A673 (cell line): ENCODE data around the gene MAP2K6. TPM values are rescaled to one million over a fixed set of nuclear protein-coding genes. Genes with fewer than 3 reads are reported as not detected.

ENCODE experiments used
- BruUV-seq: library from RNA; stranded (reverse); fragments of 400-500 nt; replicated peaks from 2 replicates; lab custom pipeline; 2021; lab: Mats Ljungman, UMichigan
- CTCF ChIA-PET: fragments of 300-600 bp; sonication (Branson Sonifier 250); formaldehyde crosslinking; loops from one replicate; lab custom pipeline; 2022; ENCODE audit warnings: antibody characterized with exemption; lab: Charles Lee
- POLR2A ChIA-PET: fragments of 300-600 bp; sonication (Branson Sonifier 250); formaldehyde crosslinking; loops from one replicate; lab custom pipeline; 2022; ENCODE audit warnings: antibody characterized with exemption; ENCODE audit not compliant: low non-redundant PET; lab: Charles Lee
- DNase-seq: peaks from one replicate; pipeline ENCODE4 v3.0.0-alpha.2; 2015; ENCODE audit warnings: low spot score
- H3K27ac ChIP-seq: fragments of 200-600 bp; sonication (generic); 2 replicates; pipeline ENCODE4 v1.5.1; 2016; ENCODE audit warnings: mixed run types, low read depth, mild to moderate bottlenecking, mixed read lengths, antibody characterized with exemption, low read length; ENCODE audit not compliant: poor library complexity, severe bottlenecking
- H3K27me3 ChIP-seq: fragments of 200-600 bp; sonication (generic); replicated peaks from 2 replicates; pipeline ENCODE4 v1.6.1; 2017; ENCODE audit warnings: mixed run types, low read depth, mild to moderate bottlenecking, mixed read lengths, antibody characterized with exemption, low read length; ENCODE audit not compliant: insufficient read depth, poor library complexity
- H3K36me3 ChIP-seq: fragments of 200-600 bp; sonication (generic); 2 replicates; pipeline ENCODE4 v1.6.1; 2016; ENCODE audit warnings: mixed run types, mild to moderate bottlenecking, mixed read lengths, antibody characterized with exemption, low read length; ENCODE audit not compliant: insufficient read depth, poor library complexity, severe bottlenecking
- H3K4me1 ChIP-seq: fragments of 200-600 bp; sonication (generic); 2 replicates; pipeline ENCODE4 v1.6.1; 2017; ENCODE audit warnings: mixed run types, mild to moderate bottlenecking, mixed read lengths, antibody characterized with exemption, low read length; ENCODE audit not compliant: insufficient read depth, poor library complexity, severe bottlenecking
- H3K4me3 ChIP-seq: fragments of 200-600 bp; sonication (generic); 2 replicates; pipeline ENCODE4 v1.5.1; 2016; ENCODE audit warnings: low read depth, mixed run types, mild to moderate bottlenecking, mixed read lengths, low read length; ENCODE audit not compliant: poor library complexity, severe bottlenecking
- H3K9me3 ChIP-seq: fragments of 200-600 bp; sonication (generic); 2 replicates; pipeline ENCODE4 v1.6.1; 2016; ENCODE audit warnings: mixed run types, low read depth, mild to moderate bottlenecking, mixed read lengths, antibody characterized with exemption, low read length; ENCODE audit not compliant: poor library complexity, severe bottlenecking
- CTCF ChIP-seq: fragments of 300-800, 200-600 bp; sonication (generic); conservative IDR thresholded peaks from 2 replicates; pipeline ENCODE4 v1.5.1; 2017; ENCODE audit warnings: low read depth, mild to moderate bottlenecking, antibody characterized with exemption, low read length, moderate library complexity, mixed read lengths
- EZH2 ChIP-seq: fragments of 200-600 bp; sonication (generic); IDR thresholded peaks from 2 replicates; pipeline ENCODE4 v1.6.1; 2017; ENCODE audit warnings: borderline replicate concordance, low read depth, mild to moderate bottlenecking, mixed read lengths, antibody characterized with exemption, low read length; ENCODE audit not compliant: poor library complexity, severe bottlenecking
- intact Hi-C: fragments of 100-400 bp; cut with micrococcal nuclease; formaldehyde crosslinking; loops from one replicate; pipeline ENCODE4 v1.10.0; 2022; ENCODE audit not compliant: unreplicated experiment
- total RNA-seq: library from RNA; stranded (reverse); gene quantifications from 2 replicates; pipeline ENCODE4 v1.2.3, GENCODE V29; 2021

MAP2K6 gene
- total RNA-seq, 1 experiment from 2014 or later = 14.1 TPM

- Histone ChIP-seq H3K27me3 (no peaks in the 10 kb centered on the region), H3K36me3 (no peaks in the 10 kb centered on the region), H3K4me3 (no peak overlapping the region), H3K4me1 (no peaks in the 10 kb centered on the region), H3K9me3 (no peaks in the 10 kb centered on the region), H3K27ac (no peak overlapping the region)
- BruUV-seq = no TSS peak
- intact Hi-C loops = no loop called here
- ChIA-PET POLR2A (no interaction called here), CTCF (interaction anchor here (0.7 kb wide), 1 partner anchor 362 kb away, joined by 5 read pairs; no protein-coding TSS in a partner anchor)
- no peak for TF ChIP-seq CTCF
- no peak for TF ChIP-seq EZH2
- DNase-seq = no peak
Measured at GRCh38 chr17:69375229-69375628, 39.3 kb upstream of the MAP2K6 start.

- CTCF ChIA-PET = no interaction called here
- no peaks in the 10 kb centered on the region for H3K27me3 ChIP-seq
- no TSS peak for BruUV-seq
- no peaks in the 10 kb centered on the region for H3K4me1 ChIP-seq
- H3K4me3 ChIP-seq = no peak overlapping the region
- no peaks in the 10 kb centered on the region for H3K36me3 ChIP-seq
- intact Hi-C loops = no loop called here
- TF ChIP-seq EZH2 = no peak
- TF ChIP-seq CTCF = no peak
- peak; percentile 20 for DNase-seq
- H3K27ac ChIP-seq = no peak overlapping the region
- POLR2A ChIA-PET = no interaction called here
- H3K9me3 ChIP-seq = no peaks in the 10 kb centered on the region
Measured at GRCh38 chr17:69388822-69389442, 25.6 kb upstream of the MAP2K6 start.

GRCh38 chr17:69390795-69391501 is 23.5 kb upstream of the MAP2K6 start:
- TF ChIP-seq CTCF = no peak
- no peak for TF ChIP-seq EZH2
- CTCF ChIA-PET = no interaction called here
- POLR2A ChIA-PET = no interaction called here
- Histone ChIP-seq H3K27ac (no peak overlapping the region), H3K9me3 (no peaks in the 10 kb centered on the region), H3K4me1 (no peaks in the 10 kb centered on the region), H3K4me3 (no peak overlapping the region), H3K27me3 (no peaks in the 10 kb centered on the region), H3K36me3 (no peaks in the 10 kb centered on the region)
- DNase-seq = no peak
- intact Hi-C loops = loop anchor here (10.0 kb wide), 1 partner anchor 616 kb away; no protein-coding TSS in a partner anchor
- BruUV-seq = no TSS peak
